Measurements from ENCODE around the gene ENG.
A peak's percentile ranks its signal among the peaks of the same experiment; 100 is the strongest.
"Not testable (repeated sequence)": the region's sequence is repeated elsewhere in the genome, so short reads cannot be mapped to it uniquely, and the experiment has no call there.

The ENG gene

GRCh38 chr9:127854184-127854806 is at the start of gene ENG:
Gene ENG, minus strand, starts transcription at chr9:127854658. Its CDS starts 303 bp downstream, at chr9:127854355.
- DNase-seq (ENCODE audit: low read depth in 2 of 2), result no peak

- no peak for DNase-seq (ENCODE audit: low read depth in 2 of 2)
Measured at GRCh38 chr9:127903557-127904475, 49.4 kb upstream of the ENG start.

- DNase-seq (ENCODE audit: low read depth in 2 of 2), result peak; percentile 51 to 54
Measured at GRCh38 chr9:127899128-127899943, 44.9 kb upstream of the ENG start, which contains the start of gene ST6GALNAC6. Gene ST6GALNAC6, minus strand, starts transcription at chr9:127899603. Its CDS starts 1,622 bp downstream, at chr9:127897981.

- peak; percentile 74 to 78 for DNase-seq (ENCODE audit: low read depth in 2 of 2)
Measured at GRCh38 chr9:127898433-127899127, 44.1 kb upstream of the ENG start.

- DNase-seq (ENCODE audit: low read depth in 2 of 2), result peak; percentile 54 to 57
Measured at GRCh38 chr9:127897193-127897692, 42.8 kb upstream of the ENG start.

- no peak for DNase-seq (ENCODE audit: low read depth in 2 of 2)
Measured at GRCh38 chr9:127896395-127897192, 42.1 kb upstream of the ENG start.

GRCh38 chr9:127895811-127896210 is 41.4 kb upstream of the ENG start:
- DNase-seq (ENCODE audit: low read depth in 2 of 2), result no peak

GRCh38 chr9:127893392-127893791 is 38.9 kb upstream of the ENG start:
- DNase-seq (ENCODE audit: low read depth in 2 of 2), result no peak

GRCh38 chr9:127892831-127893230 is 38.4 kb upstream of the ENG start:
- no peak for DNase-seq (ENCODE audit: low read depth in 2 of 2)

GRCh38 chr9:127890053-127890452 is 35.6 kb upstream of the ENG start:
- no peak for DNase-seq (ENCODE audit: low read depth in 2 of 2)

- DNase-seq (ENCODE audit: low read depth in 2 of 2), result no peak
Measured at GRCh38 chr9:127887792-127888191, 33.3 kb upstream of the ENG start.

- no peak for DNase-seq (ENCODE audit: low read depth in 2 of 2)
Measured at GRCh38 chr9:127886401-127886972, 32.0 kb upstream of the ENG start.

- DNase-seq (ENCODE audit: low read depth in 2 of 2), result no peak
Measured at GRCh38 chr9:127885508-127886281, 31.2 kb upstream of the ENG start.

GRCh38 chr9:127884976-127885490 is 30.6 kb upstream of the ENG start:
- DNase-seq (ENCODE audit: low read depth in 2 of 2), result no peak

- DNase-seq (ENCODE audit: low read depth in 2 of 2), result no peak
Measured at GRCh38 chr9:127884427-127884911, 30.0 kb upstream of the ENG start.

- no peak for DNase-seq (ENCODE audit: low read depth in 2 of 2)
Measured at GRCh38 chr9:127883959-127884358, 29.5 kb upstream of the ENG start.

GRCh38 chr9:127881715-127882114 is 27.3 kb upstream of the ENG start:
- DNase-seq (ENCODE audit: low read depth in 2 of 2), result not testable (repeated sequence)

- DNase-seq (ENCODE audit: low read depth in 2 of 2), result no peak
Measured at GRCh38 chr9:127880143-127880542, 25.7 kb upstream of the ENG start.
